Astrocyte (in vitro differentiated cells and primary cell): ENCODE measurements around the gene CATSPER4. TPM values are rescaled to one million over a fixed set of nuclear protein-coding genes. Genes with fewer than 3 reads are reported as not detected.

ENCODE experiments used
- DNase-seq: peaks from one replicate; pipeline ENCODE4 v3.0.0-alpha.2; 2010; ENCODE audit warnings: low read depth
- FAIRE-seq: peaks from 2 replicates; lab custom pipeline; 2011; peaks lifted over from hg19 to GRCh38; lab: Jason Lieb, UNC
- H2AFZ ChIP-seq: 2 replicates; pipeline ENCODE4 v1.6.0; 2012; ENCODE audit warnings: low read depth, low read length, inconsistent platforms
- H3K27ac ChIP-seq: 2 replicates; pipeline ENCODE4 v1.5.1; 2011; ENCODE audit warnings: low read depth, low read length, inconsistent platforms
- H3K27me3 ChIP-seq: 2 replicates; pipeline ENCODE4 v1.6.0; 2011; ENCODE audit warnings: low read length, inconsistent platforms; ENCODE audit not compliant: insufficient read depth
- H3K36me3 ChIP-seq: 2 replicates; pipeline ENCODE4 v1.5.1; 2011; ENCODE audit warnings: low read length, inconsistent platforms; ENCODE audit not compliant: insufficient read depth
- H3K4me1 ChIP-seq: 2 replicates; pipeline ENCODE4 v1.5.1; 2011; ENCODE audit warnings: low read length, inconsistent platforms; ENCODE audit not compliant: insufficient read depth
- H3K4me2 ChIP-seq: 2 replicates; pipeline ENCODE4 v1.6.0; 2012; ENCODE audit warnings: low read length, inconsistent platforms
- H3K4me3 ChIP-seq: 2 replicates; pipeline ENCODE4 v1.5.1; 2011; ENCODE audit warnings: low read depth, mild to moderate bottlenecking, low read length, inconsistent platforms; ENCODE audit not compliant: insufficient read depth
- H3K79me2 ChIP-seq: 2 replicates; pipeline ENCODE4 v1.6.0; 2012; ENCODE audit warnings: mild to moderate bottlenecking, low read length, inconsistent platforms; ENCODE audit not compliant: insufficient read depth
- H3K9ac ChIP-seq: 2 replicates; pipeline ENCODE4 v1.6.0; 2012; ENCODE audit warnings: mild to moderate bottlenecking, low read length, inconsistent platforms
- H3K9me3 ChIP-seq: 2 replicates; pipeline ENCODE4 v1.5.1; 2012; ENCODE audit warnings: low read depth, mild to moderate bottlenecking, low read length, inconsistent platforms; ENCODE audit not compliant: insufficient read depth
- H4K20me1 ChIP-seq: 2 replicates; pipeline ENCODE4 v1.6.0; 2012; ENCODE audit warnings: low read length, inconsistent platforms; ENCODE audit not compliant: insufficient read depth
- H3K27ac Mint-ChIP-seq: one replicate; pipeline ENCODE4 v1.8.0; 2021; ENCODE audit warnings: mild to moderate bottlenecking, mixed read lengths; ENCODE audit not compliant: unreplicated experiment
- H3K27me3 Mint-ChIP-seq: one replicate; pipeline ENCODE4 v1.8.0; 2021; ENCODE audit warnings: low read depth, mixed read lengths; ENCODE audit not compliant: unreplicated experiment
- H3K36me3 Mint-ChIP-seq: one replicate; pipeline ENCODE4 v1.8.0; 2021; ENCODE audit warnings: low read depth, mixed read lengths; ENCODE audit not compliant: unreplicated experiment
- H3K4me1 Mint-ChIP-seq: one replicate; pipeline ENCODE4 v1.8.0; 2021; ENCODE audit warnings: low read depth, mixed read lengths; ENCODE audit not compliant: unreplicated experiment
- H3K4me3 Mint-ChIP-seq: one replicate; pipeline ENCODE4 v1.8.0; 2021; ENCODE audit warnings: mild to moderate bottlenecking, moderate library complexity, mixed read lengths; ENCODE audit not compliant: unreplicated experiment
- H3K9me3 Mint-ChIP-seq: one replicate; pipeline ENCODE4 v1.8.0; 2021; ENCODE audit warnings: mild to moderate bottlenecking, mixed read lengths; ENCODE audit not compliant: unreplicated experiment
- CTCF ChIP-seq: IDR thresholded peaks from 2 replicates; pipeline ENCODE4 v1.5.1; 2011; ENCODE audit warnings: low read depth, mild to moderate bottlenecking, inconsistent platforms, low read length, moderate library complexity; ENCODE audit not compliant: insufficient read depth
- EZH2 ChIP-seq: IDR thresholded peaks from 2 replicates; pipeline ENCODE4 v1.6.1; 2012; ENCODE audit warnings: mild to moderate bottlenecking, low read length, inconsistent platforms; ENCODE audit not compliant: insufficient read depth
- total RNA-seq: library from RNA; stranded (reverse); gene quantifications from 2 replicates; pipeline ENCODE4 v1.2.1, GENCODE V29; 2021

The CATSPER4 gene
- total RNA-seq, 1 donor from 2014 or later: not detected

GRCh38 chr1:26195805-26196204, 5.4 kb downstream of the CATSPER4 start:
- Mint-ChIP-seq H3K36me3 (no peaks in the 10 kb centered on the region), H3K9me3 (peaks cover 5% of the 10 kb centered on the region), H3K27ac (no peak overlapping the region), H3K27me3 (peaks cover 41% of the 10 kb centered on the region), H3K4me3 (no peak overlapping the region), H3K4me1 (no peaks in the 10 kb centered on the region)
- Histone ChIP-seq H2AFZ (no peak overlapping the region), H3K4me3 (no peak overlapping the region), H3K27me3 (peaks cover 10% of the 10 kb centered on the region), H3K9me3 (no peaks in the 10 kb centered on the region), H3K36me3 (no peaks in the 10 kb centered on the region), H3K4me2 (no peak overlapping the region), H3K27ac (no peak overlapping the region), H3K4me1 (no peaks in the 10 kb centered on the region), H3K79me2 (no peaks in the 10 kb centered on the region), H3K9ac (no peak overlapping the region), H4K20me1 (no peaks in the 10 kb centered on the region)
- FAIRE-seq (no peak), DNase-seq (no peak)
- TF ChIP-seq CTCF (no peak), EZH2 (no peak)

- no peaks in the 10 kb centered on the region for H3K36me3 ChIP-seq
- Mint-ChIP-seq H3K27ac (no peak overlapping the region), H3K4me1 (no peaks in the 10 kb centered on the region), H3K27me3 (peaks cover 48% of the 10 kb centered on the region), H3K9me3 (no peaks in the 10 kb centered on the region), H3K36me3 (no peaks in the 10 kb centered on the region), H3K4me3 (no peak overlapping the region)
- FAIRE-seq (no peak), DNase-seq (no peak)
- no peak overlapping the region for H3K4me3 ChIP-seq
- H3K79me2 ChIP-seq: no peaks in the 10 kb centered on the region
- H3K9ac ChIP-seq: no peak overlapping the region
- peaks cover 2% of the 10 kb centered on the region for H3K4me1 ChIP-seq
- H3K27ac ChIP-seq: no peak overlapping the region
- H3K4me2 ChIP-seq: no peak overlapping the region
- H3K9me3 ChIP-seq: no peaks in the 10 kb centered on the region
- no peaks in the 10 kb centered on the region for H4K20me1 ChIP-seq
- H3K27me3 ChIP-seq: peaks cover 10% of the 10 kb centered on the region
- H2AFZ ChIP-seq: no peak overlapping the region
- TF ChIP-seq CTCF (no peak), EZH2 (no peak)
These were observed 6.9 kb downstream of the CATSPER4 start for GRCh38 chr1:26197301-26197700.

- FAIRE-seq: no peak
These were observed 7.4 kb downstream of the CATSPER4 start for GRCh38 chr1:26197813-26198212.

More at GRCh38 chr1:26197813-26198212, 7.4 kb downstream of the CATSPER4 start:
- Mint-ChIP-seq H3K36me3 (no peaks in the 10 kb centered on the region), H3K4me3 (no peak overlapping the region), H3K9me3 (no peaks in the 10 kb centered on the region), H3K4me1 (no peaks in the 10 kb centered on the region), H3K27me3 (peaks cover 53% of the 10 kb centered on the region), H3K27ac (no peak overlapping the region)
- Histone ChIP-seq H3K4me3 (no peak overlapping the region), H3K9me3 (no peaks in the 10 kb centered on the region), H3K79me2 (no peaks in the 10 kb centered on the region), H3K4me2 (no peak overlapping the region), H3K4me1 (peaks cover 2% of the 10 kb centered on the region), H3K9ac (no peak overlapping the region), H4K20me1 (no peaks in the 10 kb centered on the region), H2AFZ (no peak overlapping the region), H3K27ac (no peak overlapping the region), H3K36me3 (no peaks in the 10 kb centered on the region), H3K27me3 (peaks cover 10% of the 10 kb centered on the region)
- TF ChIP-seq EZH2 (no peak), CTCF (no peak)
- DNase-seq: no peak
